ENCODE measurements around the gene P2RX6.
"Not testable (repeated sequence)": the region's sequence is repeated elsewhere in the genome, so short reads cannot be mapped to it uniquely, and the experiment has no call there.

The P2RX6 gene

DNA sequence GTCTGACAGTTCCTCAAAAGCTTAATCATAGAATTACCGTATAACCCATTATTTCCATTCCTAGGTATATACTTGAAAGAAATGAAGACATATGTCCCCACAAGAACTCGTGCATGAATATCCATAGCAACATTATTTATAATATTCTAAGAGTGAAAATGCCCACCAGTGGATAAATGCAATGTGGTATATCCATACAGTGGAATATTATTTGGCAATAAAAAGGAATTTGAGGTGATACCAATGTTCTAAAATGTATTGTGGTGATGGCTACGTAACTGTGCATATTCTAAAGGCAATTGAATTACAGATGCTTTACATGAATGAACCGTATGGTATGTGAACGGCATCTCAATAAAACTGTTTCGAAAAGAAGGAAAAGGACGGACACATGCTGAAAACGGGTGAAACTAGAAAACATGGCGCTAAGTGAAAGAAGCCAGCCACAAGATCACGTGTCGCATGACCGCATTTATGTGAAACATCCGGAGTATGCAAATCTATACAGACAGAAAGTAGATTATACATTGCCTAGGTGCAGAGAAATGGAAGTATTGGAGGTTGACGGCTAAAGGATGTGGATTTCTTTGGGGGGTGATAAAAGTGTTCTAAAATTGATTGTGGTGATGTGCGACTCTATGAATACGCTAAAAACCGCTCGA lies 46.8 kb downstream of the P2RX6 start:
- not testable (repeated sequence) for DNase-seq

DNA sequence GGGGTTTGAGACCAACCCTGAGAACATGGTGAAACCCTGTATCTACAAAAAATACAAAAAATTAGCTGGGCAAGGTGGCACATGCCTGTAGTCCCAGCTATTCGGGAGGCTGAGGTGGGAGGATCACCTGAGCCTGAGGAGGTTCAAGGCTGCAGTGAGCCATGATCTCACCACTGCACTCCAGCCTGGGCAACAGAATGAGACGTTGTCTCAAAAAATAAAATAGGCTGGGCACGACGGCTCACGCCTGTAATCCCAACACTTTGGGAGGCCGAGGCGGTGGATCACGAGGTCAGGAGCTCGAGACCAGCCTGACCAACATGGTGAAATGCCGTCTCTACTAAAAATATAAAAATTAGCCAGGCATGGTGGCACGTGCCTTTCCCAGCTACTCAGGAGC lies 49.5 kb downstream of the P2RX6 start:
- not testable (repeated sequence) for DNase-seq

DNA sequence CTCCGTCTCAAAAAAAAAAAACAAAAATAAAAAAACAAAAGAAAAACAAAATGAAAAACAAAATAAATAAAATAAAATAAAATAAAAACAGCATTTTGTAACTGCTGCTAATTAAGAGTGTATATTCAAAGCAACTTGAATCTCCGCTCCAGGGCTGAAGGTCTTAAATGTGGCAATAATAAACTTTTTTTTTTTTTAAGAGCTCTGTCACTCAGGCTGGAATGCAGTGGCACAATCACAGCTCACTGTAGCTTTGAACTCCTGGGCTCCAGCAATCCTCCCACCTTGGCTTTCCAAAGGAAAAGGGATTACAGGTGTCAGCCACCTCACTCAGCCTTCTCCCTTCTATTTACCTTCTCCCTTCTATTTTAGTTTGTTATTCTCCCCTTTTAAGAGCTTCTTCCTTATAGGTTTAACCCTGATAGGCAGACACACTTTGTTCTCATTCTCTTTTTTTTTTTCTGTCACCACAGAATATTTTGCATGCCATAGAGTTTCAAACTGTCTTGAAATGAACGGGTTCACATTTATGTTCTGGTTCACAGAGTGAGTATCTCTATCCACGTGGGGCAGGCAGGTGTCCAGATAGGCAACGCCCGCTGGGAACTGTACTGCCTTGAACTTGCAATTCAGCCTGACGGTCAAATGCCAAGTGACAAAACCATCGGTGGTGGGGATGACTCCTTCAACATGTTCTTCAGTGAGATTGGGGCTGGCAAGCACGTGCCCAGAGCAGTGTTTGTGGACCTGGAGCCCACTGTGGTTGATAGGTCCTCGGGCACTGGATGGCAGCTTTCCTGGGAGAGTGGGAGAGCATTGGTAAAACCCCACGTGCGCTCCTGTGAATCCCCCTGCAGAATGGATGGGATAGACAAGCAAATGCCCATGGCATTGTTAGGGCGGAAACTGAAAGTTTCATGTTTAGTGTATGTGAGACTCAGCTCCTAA lies 50.2 kb downstream of the P2RX6 start:
- no peak for DNase-seq

DNA sequence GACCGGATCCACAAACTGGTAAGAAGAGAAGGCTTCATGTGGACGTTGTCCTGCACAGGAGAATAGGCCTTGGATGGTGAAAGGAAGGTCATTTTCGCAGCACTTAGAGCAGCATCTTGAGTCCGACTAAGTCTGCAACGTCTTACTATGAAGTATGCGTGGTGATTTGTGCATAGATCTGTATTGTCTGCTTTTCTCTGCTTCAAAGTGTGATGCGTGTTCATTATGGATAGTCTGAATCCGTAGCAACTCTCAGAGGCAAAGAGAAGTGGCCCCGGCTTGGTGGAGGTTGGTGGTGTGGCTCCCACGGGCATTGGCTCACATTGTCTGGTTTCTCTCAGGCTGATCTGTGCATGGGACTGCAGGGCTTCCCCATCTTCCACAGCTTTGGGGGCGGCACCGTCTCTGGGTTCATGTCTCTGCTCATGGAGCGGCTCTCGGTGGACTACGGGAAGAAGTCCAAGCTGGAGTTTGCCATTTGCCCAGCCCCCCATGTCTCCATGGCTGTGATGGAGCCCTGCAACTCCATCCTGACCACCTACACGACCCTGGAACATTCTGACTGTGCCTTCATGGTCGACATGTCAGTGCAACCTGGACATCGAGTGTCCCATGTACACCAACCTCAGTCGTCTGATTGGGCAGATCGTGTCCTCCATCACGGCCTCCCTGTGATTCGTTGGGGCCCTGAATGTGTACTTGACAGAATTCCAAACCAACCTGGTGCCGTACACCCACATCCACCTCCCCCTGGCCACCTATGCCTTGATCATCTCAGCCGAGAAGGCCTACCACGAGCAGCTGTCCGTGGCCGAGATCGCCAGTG lies 52.3 kb downstream of the P2RX6 start:
- no peak for DNase-seq

- DNase-seq = no peak
Measured at GRCh38 chr22:21067901-21068680, 53.1 kb downstream of the P2RX6 start.

- no peak for DNase-seq
Measured at GRCh38 chr22:21068681-21069276, 53.8 kb downstream of the P2RX6 start.

GRCh38 chr22:21069375-21069774 lies 54.4 kb downstream of the P2RX6 start:
- DNase-seq = no peak

- DNase-seq = no peak
Measured at GRCh38 chr22:21070690-21071615, 56.0 kb downstream of the P2RX6 start.

DNA sequence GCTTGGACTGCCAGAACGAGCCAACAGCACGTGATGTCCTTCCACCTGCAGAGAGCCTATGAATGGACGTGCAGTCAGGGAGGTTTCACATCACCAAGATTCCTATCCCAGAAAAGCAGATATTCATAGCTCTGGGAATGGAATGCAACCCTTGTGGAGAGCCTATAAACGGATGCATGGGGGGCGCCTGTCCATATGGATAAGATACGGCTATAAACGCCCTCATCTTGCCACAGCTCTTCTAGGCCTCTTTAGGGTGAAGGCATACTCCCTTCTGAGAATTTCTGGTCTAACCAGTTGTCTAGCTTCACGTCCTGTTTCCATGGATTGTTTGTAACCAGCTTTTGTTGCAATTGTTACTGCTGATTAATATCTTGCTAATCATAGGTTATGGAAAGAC lies 56.8 kb downstream of the P2RX6 start:
- DNase-seq = not testable (repeated sequence)

- no peak for DNase-seq
Measured at GRCh38 chr22:21073023-21073422, 58.1 kb downstream of the P2RX6 start.

- DNase-seq = no peak
Measured at GRCh38 chr22:21073482-21073881, 58.5 kb downstream of the P2RX6 start.

GRCh38 chr22:21074102-21074715 lies 59.2 kb downstream of the P2RX6 start:
- no peak for DNase-seq

DNA sequence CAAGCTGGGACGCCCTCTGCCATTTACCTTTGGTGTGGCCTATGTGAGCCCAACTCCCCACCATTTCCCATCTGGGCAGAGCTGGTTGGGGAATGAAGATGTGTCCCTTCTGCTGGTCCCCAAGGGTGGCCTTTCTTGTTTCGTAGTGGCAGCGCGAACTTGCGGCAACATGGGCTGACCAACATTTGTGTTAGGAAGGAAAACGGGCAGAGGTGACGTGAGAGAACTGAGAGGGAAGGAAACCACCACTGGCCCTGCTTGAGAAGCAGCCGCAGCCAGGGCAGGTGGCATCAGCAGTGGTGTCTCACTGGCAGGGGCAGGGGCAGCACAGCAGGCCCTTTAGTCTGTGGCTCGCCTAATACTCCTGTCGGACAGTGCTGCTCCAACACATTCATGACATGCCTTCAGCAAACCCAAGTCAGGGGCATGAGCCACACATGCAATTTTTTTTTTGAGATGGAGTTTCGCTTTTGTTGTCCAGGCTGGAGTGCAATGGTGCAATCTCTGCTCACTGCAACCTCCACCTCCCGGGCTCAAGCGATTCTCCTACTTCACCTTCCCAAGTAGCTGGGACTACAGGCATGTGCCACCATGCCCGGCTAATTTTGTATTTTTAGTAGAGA lies 60.7 kb downstream of the P2RX6 start:
- no peak for DNase-seq

DNA sequence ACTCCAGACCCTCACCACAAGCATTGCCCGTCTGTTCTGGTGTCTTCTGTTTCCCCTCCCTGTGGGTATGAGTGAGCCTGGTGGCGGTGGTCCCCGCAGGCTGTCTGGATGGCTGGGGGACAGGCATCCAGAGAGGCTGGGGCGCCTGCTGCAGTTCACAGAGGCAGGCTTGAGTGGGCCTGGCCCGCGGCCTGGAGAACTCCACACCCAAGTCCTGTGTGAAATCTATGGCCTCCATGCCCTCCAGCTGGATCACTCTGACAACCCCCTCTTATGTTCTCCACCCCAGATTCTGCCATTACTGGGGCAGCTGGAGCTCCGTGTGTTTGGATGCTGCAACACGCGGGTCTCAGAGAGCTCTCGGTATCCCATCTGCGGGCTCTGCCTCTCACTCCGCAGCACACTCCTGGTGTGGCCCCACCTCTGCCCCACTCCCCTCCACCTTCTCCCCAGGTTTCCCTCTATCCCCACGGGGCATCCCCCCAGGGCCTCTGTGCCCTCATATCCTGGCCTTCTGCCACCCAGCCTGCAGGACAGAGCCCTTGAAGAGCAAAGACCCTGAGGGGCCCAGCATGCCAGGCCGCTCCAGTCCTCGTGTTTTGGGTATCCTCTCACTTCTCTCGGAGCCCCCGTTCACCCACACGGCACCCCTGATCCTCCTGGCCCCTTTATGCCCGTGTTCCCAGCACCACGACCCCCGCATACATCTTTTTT lies 62.1 kb downstream of the P2RX6 start:
- DNase-seq = no peak
